GM23248 (cell line): ENCODE data around the gene GLYATL1B. TPM values are rescaled to one million over a fixed set of nuclear protein-coding genes. Genes with fewer than 3 reads are reported as not detected.

Experiments
- DNase-seq: peaks from one replicate; pipeline ENCODE4 v3.0.0-alpha.2; 2015
- H2AFZ ChIP-seq: fragments of 200-600 bp; sonication (generic); 2 replicates; pipeline ENCODE4 v1.6.1; 2016; ENCODE audit warnings: antibody characterized with exemption
- H3F3A ChIP-seq: fragments of 200-600 bp; sonication (generic); 2 replicates; pipeline ENCODE4 v1.6.1; 2016; ENCODE audit warnings: mild to moderate bottlenecking, antibody characterized with exemption, mixed run types; ENCODE audit not compliant: insufficient read depth
- H3K27ac ChIP-seq: fragments of 200-600 bp; sonication (generic); 2 replicates; pipeline ENCODE4 v1.5.1; 2016; ENCODE audit warnings: mild to moderate bottlenecking
- H3K27me3 ChIP-seq: fragments of 200-600 bp; sonication (generic); replicated peaks from 2 replicates; pipeline ENCODE4 v1.6.1; 2016; ENCODE audit warnings: mild to moderate bottlenecking; ENCODE audit not compliant: insufficient read depth
- H3K36me3 ChIP-seq: fragments of 200-600 bp; sonication (generic); 2 replicates; pipeline ENCODE4 v1.6.1; 2016; ENCODE audit warnings: low read depth, mild to moderate bottlenecking
- H3K4me1 ChIP-seq: fragments of 200-600 bp; sonication (generic); 2 replicates; pipeline ENCODE4 v1.6.1; 2016; ENCODE audit warnings: mild to moderate bottlenecking; ENCODE audit not compliant: insufficient read depth
- H3K4me2 ChIP-seq: fragments of 200-600 bp; sonication (generic); one replicate; pipeline ENCODE4 v1.6.1; 2016; ENCODE audit warnings: mild to moderate bottlenecking; ENCODE audit not compliant: unreplicated experiment
- H3K4me3 ChIP-seq: fragments of 200-600 bp; sonication (generic); 2 replicates; pipeline ENCODE4 v1.5.1; 2016; ENCODE audit warnings: mild to moderate bottlenecking
- H3K79me2 ChIP-seq: fragments of 200-600 bp; sonication (generic); 2 replicates; pipeline ENCODE4 v1.6.1; 2016; ENCODE audit warnings: mild to moderate bottlenecking; ENCODE audit not compliant: insufficient read depth
- H3K9ac ChIP-seq: fragments of 200-600 bp; sonication (generic); 2 replicates; pipeline ENCODE4 v1.6.1; 2016; ENCODE audit warnings: mild to moderate bottlenecking
- H3K9me2 ChIP-seq: fragments of 200-600 bp; sonication (generic); 2 replicates; pipeline ENCODE4 v1.6.1; 2016; ENCODE audit warnings: mixed run types, mild to moderate bottlenecking, moderate library complexity; ENCODE audit not compliant: insufficient read depth
- H3K9me3 ChIP-seq: fragments of 200-600 bp; sonication (generic); one replicate; pipeline ENCODE4 v1.6.1; 2017; ENCODE audit warnings: low read depth
- H4K20me1 ChIP-seq: fragments of 200-600 bp; sonication (generic); 2 replicates; pipeline ENCODE4 v1.6.0; 2016; ENCODE audit not compliant: insufficient read depth
- EZH2 ChIP-seq: fragments of 200-600 bp; sonication (generic); IDR thresholded peaks from 2 replicates; pipeline ENCODE4 v1.6.1; 2018; ENCODE audit warnings: antibody characterized with exemption, mild to moderate bottlenecking; ENCODE audit not compliant: insufficient read depth, poor library complexity, severe bottlenecking
- EZH2phosphoT487 ChIP-seq: fragments of 200-600 bp; sonication (generic); IDR thresholded peaks from 2 replicates; pipeline ENCODE4 v1.6.1; 2018; ENCODE audit warnings: antibody characterized with exemption, moderate library complexity, mild to moderate bottlenecking, low read depth; ENCODE audit not compliant: insufficient read depth
- WGBS, 2 experiments: methylation state at CpG; one replicate each; pipeline ENCODE4 v1.1.6; 2015 to 2017; ENCODE audit warnings: low lambda C conversion rate in 2 of 2, low coverage in 1 of 2; ENCODE audit errors: missing lambda C conversion rate in 2 of 2; 5-methylcytosine and 5-hydroxymethylcytosine counted together
- in situ Hi-C: fragments of 300-500 bp; cut with MboI; formaldehyde crosslinking; loops from 2 replicates; pipeline ENCODE4 v1.15.0; 2020
- polyA plus RNA-seq: library from polyadenylated mRNA; unstranded; fragments of >200 nt; fragmentation: Nextera tagmentation; extraction: Ambion mirVana; gene quantifications from 2 replicates; pipeline ENCODE4 v1.2.1, GENCODE V29; 2016
- total RNA-seq: library from RNA; depleted of rRNA; stranded (reverse); fragments of >200 nt; shearing (Covaris generic); gene quantifications from 2 replicates; pipeline ENCODE4 v1.2.3, GENCODE V29; 2014

The GLYATL1B gene
- total and polyA plus RNA-seq, 2 experiments from 2014 or later: not detected

DNA sequence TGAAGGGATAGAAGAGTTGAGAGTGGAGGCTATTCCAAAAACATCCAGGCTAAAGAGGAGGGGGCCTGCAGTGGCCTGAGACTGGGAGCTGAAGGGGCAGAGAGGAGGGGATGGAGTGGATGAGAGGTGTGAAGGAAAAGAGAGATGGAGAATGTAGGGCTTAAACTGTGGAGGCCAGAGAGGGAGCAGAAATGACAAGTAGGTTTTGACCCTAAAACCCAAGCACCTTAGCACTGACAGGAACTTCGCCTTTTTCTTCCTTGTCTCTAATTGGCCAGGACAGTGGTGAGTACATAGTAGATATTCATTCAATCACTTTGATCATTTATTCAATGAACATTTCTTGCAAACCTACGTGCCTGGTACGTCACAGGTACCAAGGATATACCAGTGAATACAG is 28.2 kb downstream of the GLYATL1B start:
- Histone ChIP-seq H3K9me2 (no peaks in the 10 kb centered on the region), H3K4me3 (no peak overlapping the region), H3K79me2 (no peaks in the 10 kb centered on the region), H3K9me3 (peaks cover 8% of the 10 kb centered on the region), H3K9ac (no peak overlapping the region), H3K4me1 (peaks cover 5% of the 10 kb centered on the region; the same call in 1 of the 2 replicates), H3K27ac (no peak overlapping the region), H2AFZ (no peak overlapping the region), H3K27me3 (no peaks in the 10 kb centered on the region), H3K4me2 (no peak overlapping the region), H3K36me3 (no peaks in the 10 kb centered on the region), H4K20me1 (no peaks in the 10 kb centered on the region), H3F3A (no peaks in the 10 kb centered on the region)
- DNase-seq: no peak
- in situ Hi-C loops: no loop called here
- WGBS, 2 experiments: 94 to 99% methylated on average over 3 of the region's 3 CpGs
- no peak for TF ChIP-seq EZH2phosphoT487
- no peak for TF ChIP-seq EZH2

DNA sequence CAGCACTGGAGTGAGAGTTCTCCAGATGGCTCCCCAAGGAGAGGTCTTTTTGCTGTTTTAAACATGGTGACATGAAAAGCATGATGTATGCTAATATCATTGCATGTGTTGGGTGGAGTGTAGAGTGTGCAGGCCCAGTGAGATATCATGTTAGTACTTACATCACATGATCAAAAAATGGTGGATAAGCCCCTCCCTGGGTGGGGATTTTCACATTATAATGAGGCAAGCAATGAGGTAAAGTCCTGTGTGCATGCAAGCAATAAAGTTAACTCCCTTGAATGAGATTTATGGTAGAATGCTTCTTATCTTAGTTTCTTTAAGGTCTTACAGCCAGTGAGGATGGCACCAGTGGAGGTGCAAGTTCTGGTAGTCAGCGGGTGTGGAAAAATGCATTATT is 29.4 kb downstream of the GLYATL1B start:
- peaks cover 8% of the 10 kb centered on the region for H3K9me3 ChIP-seq
- no peaks in the 10 kb centered on the region for H3F3A ChIP-seq
- TF ChIP-seq EZH2phosphoT487: no peak
- no peak for TF ChIP-seq EZH2
- no peak overlapping the region for H3K4me2 ChIP-seq
- no peak for DNase-seq
- peaks cover 5% of the 10 kb centered on the region; the same call in 1 of the 2 replicates for H3K4me1 ChIP-seq
- no peaks in the 10 kb centered on the region for H3K79me2 ChIP-seq
- no peak overlapping the region for H3K9ac ChIP-seq
- no peaks in the 10 kb centered on the region for H3K27me3 ChIP-seq
- H3K27ac ChIP-seq: no peak overlapping the region
- no peak overlapping the region for H3K4me3 ChIP-seq
- no peaks in the 10 kb centered on the region for H3K9me2 ChIP-seq
- no peaks in the 10 kb centered on the region for H4K20me1 ChIP-seq
- no peak overlapping the region for H2AFZ ChIP-seq
- WGBS, 2 experiments: 77 to 93% methylated on average over 1 of the region's 1 CpG
- in situ Hi-C loops: no loop called here
- no peaks in the 10 kb centered on the region for H3K36me3 ChIP-seq

DNA sequence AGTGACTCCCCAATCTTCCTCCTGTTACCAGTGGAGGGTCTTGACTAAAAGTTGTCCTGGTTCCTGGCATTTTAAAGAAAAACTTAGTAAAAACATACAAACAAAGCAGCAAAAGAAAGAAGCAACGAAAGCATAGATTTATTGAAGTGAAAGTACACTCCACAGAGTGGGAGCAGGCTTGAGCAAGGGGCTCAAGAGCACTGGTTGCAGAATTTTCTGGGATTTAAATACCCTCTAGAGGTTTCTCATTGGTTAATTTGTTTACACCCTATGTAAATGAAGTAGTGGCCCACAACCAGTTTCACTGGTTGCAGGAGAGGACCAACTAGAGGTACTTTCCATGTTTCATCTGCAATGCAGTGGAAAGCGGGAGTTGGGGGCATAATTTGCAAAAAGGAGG is 31.7 kb downstream of the GLYATL1B start:
- no peaks in the 10 kb centered on the region for H3K9me2 ChIP-seq
- H4K20me1 ChIP-seq: no peaks in the 10 kb centered on the region
- H3K4me1 ChIP-seq: no peaks in the 10 kb centered on the region
- TF ChIP-seq EZH2 (no peak), EZH2phosphoT487 (no peak)
- H3K27me3 ChIP-seq: no peaks in the 10 kb centered on the region
- no peak overlapping the region for H3K27ac ChIP-seq
- no peaks in the 10 kb centered on the region for H3F3A ChIP-seq
- in situ Hi-C loops: no loop called here
- DNase-seq: no peak
- no peak overlapping the region for H2AFZ ChIP-seq
- H3K4me2 ChIP-seq: no peak overlapping the region
- H3K9me3 ChIP-seq: peaks cover 8% of the 10 kb centered on the region
- no peaks in the 10 kb centered on the region for H3K79me2 ChIP-seq
- H3K9ac ChIP-seq: no peak overlapping the region
- no peak overlapping the region for H3K4me3 ChIP-seq
- 70 to 77% methylated on average over 2 of the region's 2 CpGs for WGBS, 2 experiments
- H3K36me3 ChIP-seq: no peaks in the 10 kb centered on the region

DNA sequence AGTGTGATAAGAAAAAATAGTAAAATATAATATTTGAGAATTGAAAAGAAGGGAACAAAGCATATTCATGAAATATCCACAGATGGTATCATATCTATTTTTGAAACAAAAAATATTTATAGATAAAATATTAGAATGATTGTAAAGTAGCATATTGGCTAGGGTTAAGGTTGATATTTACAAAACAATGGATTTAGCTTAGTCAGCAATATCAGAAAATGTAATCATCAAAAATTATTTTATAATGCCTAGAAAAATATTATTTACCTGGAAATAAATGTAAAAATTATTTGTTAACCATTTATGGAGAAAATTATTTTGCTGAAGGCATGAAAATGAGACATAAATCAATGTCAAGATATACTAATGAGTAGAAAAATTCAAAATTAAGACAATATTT is 33.7 kb downstream of the GLYATL1B start:
- in situ Hi-C loops: no loop called here
- Histone ChIP-seq H3K4me2 (no peak overlapping the region), H3K36me3 (no peaks in the 10 kb centered on the region), H3K4me1 (no peaks in the 10 kb centered on the region), H3K9me2 (no peaks in the 10 kb centered on the region), H2AFZ (no peak overlapping the region), H3K27me3 (no peaks in the 10 kb centered on the region), H3K27ac (no peak overlapping the region), H3K9me3 (peaks cover 8% of the 10 kb centered on the region), H3K79me2 (no peaks in the 10 kb centered on the region), H3F3A (no peaks in the 10 kb centered on the region), H3K9ac (no peak overlapping the region), H3K4me3 (no peak overlapping the region), H4K20me1 (no peaks in the 10 kb centered on the region)
- no peak for DNase-seq
- TF ChIP-seq EZH2phosphoT487 (no peak), EZH2 (no peak)
